ENCODE measurements around the gene AHSA1. TPM values are rescaled to one million over a fixed set of nuclear protein-coding genes. Genes with fewer than 3 reads are reported as not detected.
A peak's percentile ranks its signal among the peaks of the same experiment; 100 is the strongest.

Gene AHSA1
- polyA plus RNA-seq, 2 donors: 75.4 to 97.4 TPM

- 98 to 99% methylated on average over 3 of the region's 3 CpGs for WGBS, 2 donors
- no peaks in the 10 kb centered on the region for H3K27me3 ChIP-seq (ENCODE audit: control insufficient read depth in 1 of 2, insufficient read depth in 2 of 2, low read length in 2 of 2)
- no peaks in the 10 kb centered on the region for H3K4me1 ChIP-seq (ENCODE audit: control insufficient read depth in 2 of 2, insufficient read depth in 2 of 2, low read length in 1 of 2)
- no peak overlapping the region for H3K27ac ChIP-seq (ENCODE audit: low read depth in 2 of 2, low read length in 1 of 2)
- H3K4me3 ChIP-seq (ENCODE audit: low read depth in 1 of 2, low read length in 2 of 2): no peak overlapping the region
- no peaks in the 10 kb centered on the region for H3K9me3 ChIP-seq (ENCODE audit: control insufficient read depth in 2 of 2, insufficient read depth in 1 of 2, low read depth in 1 of 2, low read length in 1 of 2)
- peaks cover 0 to 4% of the 10 kb centered on the region in 2 donors for H3K36me3 ChIP-seq (ENCODE audit: control insufficient read depth in 2 of 2, insufficient read depth in 2 of 2, low read length in 1 of 2)
Measured at GRCh38 chr14:77436042-77436441, 21.9 kb upstream of the AHSA1 start.

DNA sequence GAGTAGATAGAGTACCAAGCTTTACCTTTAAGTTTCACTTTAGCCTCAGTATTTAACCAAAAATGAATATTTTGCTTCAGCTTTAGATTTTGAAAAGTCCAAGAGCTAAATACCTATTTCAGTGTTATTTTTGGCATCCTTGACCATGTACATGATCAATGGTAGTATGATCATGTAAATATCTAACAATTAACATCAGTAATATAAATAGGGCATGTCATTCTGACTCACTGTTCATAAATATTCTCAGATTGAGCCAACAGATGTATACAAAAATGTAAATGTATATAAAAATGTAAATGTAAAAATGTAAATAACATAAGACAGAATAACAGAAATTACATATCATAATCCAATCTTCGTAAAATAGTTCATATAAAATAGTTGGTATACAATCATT lies 19.3 kb upstream of the AHSA1 start:
- no peaks in the 10 kb centered on the region for H3K27me3 ChIP-seq (ENCODE audit: control insufficient read depth in 1 of 2, insufficient read depth in 2 of 2, low read length in 2 of 2)
- peaks cover 14 to 17% of the 10 kb centered on the region in 2 donors for H3K36me3 ChIP-seq (ENCODE audit: control insufficient read depth in 2 of 2, insufficient read depth in 2 of 2, low read length in 1 of 2)
- H3K27ac ChIP-seq (ENCODE audit: low read depth in 2 of 2, low read length in 1 of 2): no peak overlapping the region
- H3K4me3 ChIP-seq (ENCODE audit: low read depth in 1 of 2, low read length in 2 of 2): no peak overlapping the region
- H3K9me3 ChIP-seq (ENCODE audit: control insufficient read depth in 2 of 2, insufficient read depth in 1 of 2, low read depth in 1 of 2, low read length in 1 of 2): no peaks in the 10 kb centered on the region
- WGBS, 2 donors: 93 to 96% methylated on average over 1 of the region's 1 CpG
- H3K4me1 ChIP-seq (ENCODE audit: control insufficient read depth in 2 of 2, insufficient read depth in 2 of 2, low read length in 1 of 2): no peaks in the 10 kb centered on the region

- H3K27ac ChIP-seq (ENCODE audit: low read depth in 2 of 2, low read length in 1 of 2): no peak overlapping the region
- peaks cover 14 to 18% of the 10 kb centered on the region in 2 donors for H3K36me3 ChIP-seq (ENCODE audit: control insufficient read depth in 2 of 2, insufficient read depth in 2 of 2, low read length in 1 of 2)
- WGBS, 2 donors: 92 to 95% methylated on average over 4 of the region's 4 CpGs
- no peak overlapping the region for H3K4me3 ChIP-seq (ENCODE audit: low read depth in 1 of 2, low read length in 2 of 2)
- H3K9me3 ChIP-seq (ENCODE audit: control insufficient read depth in 2 of 2, insufficient read depth in 1 of 2, low read depth in 1 of 2, low read length in 1 of 2): no peaks in the 10 kb centered on the region
- no peaks in the 10 kb centered on the region for H3K27me3 ChIP-seq (ENCODE audit: control insufficient read depth in 1 of 2, insufficient read depth in 2 of 2, low read length in 2 of 2)
- no peaks in the 10 kb centered on the region for H3K4me1 ChIP-seq (ENCODE audit: control insufficient read depth in 2 of 2, insufficient read depth in 2 of 2, low read length in 1 of 2)
Measured at GRCh38 chr14:77439861-77440260, 18.0 kb upstream of the AHSA1 start.

- H3K4me1 ChIP-seq (ENCODE audit: control insufficient read depth in 2 of 2, insufficient read depth in 2 of 2, low read length in 1 of 2): no peaks in the 10 kb centered on the region
- H3K36me3 ChIP-seq (ENCODE audit: control insufficient read depth in 2 of 2, insufficient read depth in 2 of 2, low read length in 1 of 2): peaks cover 12 to 18% of the 10 kb centered on the region in 2 donors
- H3K4me3 ChIP-seq (ENCODE audit: low read depth in 1 of 2, low read length in 2 of 2): no peak overlapping the region
- H3K27me3 ChIP-seq (ENCODE audit: control insufficient read depth in 1 of 2, insufficient read depth in 2 of 2, low read length in 2 of 2): no peaks in the 10 kb centered on the region
- WGBS, 2 donors: 95 to 96% methylated on average over 2 of the region's 2 CpGs
- no peak overlapping the region for H3K27ac ChIP-seq (ENCODE audit: low read depth in 2 of 2, low read length in 1 of 2)
- H3K9me3 ChIP-seq (ENCODE audit: control insufficient read depth in 2 of 2, insufficient read depth in 1 of 2, low read depth in 1 of 2, low read length in 1 of 2): no peaks in the 10 kb centered on the region
Measured at GRCh38 chr14:77442196-77442595, 15.7 kb upstream of the AHSA1 start.

DNA sequence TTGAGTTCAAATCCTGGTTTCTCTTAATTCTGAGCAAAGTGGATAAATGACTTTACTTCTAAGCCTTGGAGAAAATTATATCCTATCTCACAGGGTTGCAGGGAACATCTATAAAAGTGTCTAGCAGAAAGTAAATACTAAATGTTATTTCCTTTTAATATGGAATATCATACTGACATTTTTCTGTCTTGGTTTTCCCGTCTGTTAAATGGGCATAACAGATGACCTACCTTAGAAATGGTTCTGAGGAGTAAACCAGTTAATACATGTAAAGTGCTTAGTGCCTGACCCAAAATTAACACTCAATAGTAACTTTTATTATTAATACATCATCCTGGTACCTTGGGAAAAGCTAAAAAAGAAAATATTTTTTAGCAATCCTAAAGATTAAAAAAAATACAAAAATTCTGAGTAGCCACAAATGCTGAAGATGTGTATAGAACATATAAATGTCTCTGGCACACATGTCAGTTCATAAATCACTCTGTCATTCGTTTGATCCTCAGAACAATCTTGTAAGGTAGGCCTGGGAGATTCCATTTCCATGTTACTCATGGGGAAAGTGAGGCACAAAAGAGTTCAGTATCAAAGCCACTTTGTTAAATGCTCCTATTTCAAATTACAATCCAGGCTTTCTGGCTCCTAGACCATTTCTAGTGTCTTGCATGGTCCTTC lies 1.8 kb upstream of the AHSA1 start:
- 64 to 66% methylated on average over 2 of the region's 2 CpGs for WGBS, 2 donors
- no peak overlapping the region for H3K27ac ChIP-seq (ENCODE audit: low read depth in 2 of 2, low read length in 1 of 2)
- H3K4me3 ChIP-seq (ENCODE audit: low read depth in 1 of 2, low read length in 2 of 2): peak overlapping the region in 1 of 2 donors; percentile 98
- H3K36me3 ChIP-seq (ENCODE audit: control insufficient read depth in 2 of 2, insufficient read depth in 2 of 2, low read length in 1 of 2): peaks cover 0 to 8% of the 10 kb centered on the region in 2 donors
- no peaks in the 10 kb centered on the region for H3K27me3 ChIP-seq (ENCODE audit: control insufficient read depth in 1 of 2, insufficient read depth in 2 of 2, low read length in 2 of 2)
- H3K9me3 ChIP-seq (ENCODE audit: control insufficient read depth in 2 of 2, insufficient read depth in 1 of 2, low read depth in 1 of 2, low read length in 1 of 2): no peaks in the 10 kb centered on the region
- peaks cover 0 to 2% of the 10 kb centered on the region in 2 donors for H3K4me1 ChIP-seq (ENCODE audit: control insufficient read depth in 2 of 2, insufficient read depth in 2 of 2, low read length in 1 of 2)

DNA sequence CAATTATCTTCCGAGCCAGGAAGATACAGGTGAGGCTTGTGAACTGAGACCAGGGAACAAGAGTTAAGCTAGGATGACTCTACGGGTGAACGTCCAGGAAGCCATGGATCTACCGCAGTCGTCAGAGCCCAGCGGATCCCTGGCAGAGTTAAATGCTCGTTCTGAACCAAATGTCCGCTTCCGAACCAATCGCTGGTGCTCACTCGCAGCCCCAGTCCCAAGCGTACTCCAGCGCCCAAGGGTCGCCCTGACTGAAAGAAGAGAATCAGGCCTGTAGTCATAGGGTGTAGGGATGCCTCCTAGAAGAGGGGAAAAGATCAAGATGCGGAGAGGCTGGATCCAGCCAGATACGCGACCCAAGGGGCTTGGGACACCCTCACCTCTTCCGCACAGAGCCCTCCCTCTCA lies 775 bp upstream of the AHSA1 start:
- H3K27me3 ChIP-seq (ENCODE audit: control insufficient read depth in 1 of 2, insufficient read depth in 2 of 2, low read length in 2 of 2): no peaks in the 10 kb centered on the region
- peaks cover 4 to 14% of the 10 kb centered on the region in 2 donors for H3K36me3 ChIP-seq (ENCODE audit: control insufficient read depth in 2 of 2, insufficient read depth in 2 of 2, low read length in 1 of 2)
- 0% methylated on average over 18 of the region's 18 CpGs for WGBS, 2 donors
- no peaks in the 10 kb centered on the region for H3K9me3 ChIP-seq (ENCODE audit: control insufficient read depth in 2 of 2, insufficient read depth in 1 of 2, low read depth in 1 of 2, low read length in 1 of 2)
- peak overlapping the region; percentile 75 to 83 for H3K27ac ChIP-seq (ENCODE audit: low read depth in 2 of 2, low read length in 1 of 2)
- H3K4me3 ChIP-seq (ENCODE audit: low read depth in 1 of 2, low read length in 2 of 2): peak overlapping the region; percentile 84 to 98
- peaks cover 0 to 2% of the 10 kb centered on the region in 2 donors for H3K4me1 ChIP-seq (ENCODE audit: control insufficient read depth in 2 of 2, insufficient read depth in 2 of 2, low read length in 1 of 2)

- Histone ChIP-seq H3K27me3 (ENCODE audit: control insufficient read depth in 1 of 2, insufficient read depth in 2 of 2, low read length in 2 of 2) (no peaks in the 10 kb centered on the region), H3K36me3 (ENCODE audit: control insufficient read depth in 2 of 2, insufficient read depth in 2 of 2, low read length in 1 of 2) (peaks cover 11 to 19% of the 10 kb centered on the region in 2 donors), H3K4me1 (ENCODE audit: control insufficient read depth in 2 of 2, insufficient read depth in 2 of 2, low read length in 1 of 2) (peaks cover 0 to 2% of the 10 kb centered on the region in 2 donors), H3K4me3 (ENCODE audit: low read depth in 1 of 2, low read length in 2 of 2) (peak overlapping the region; percentile 84 to 98), H3K9me3 (ENCODE audit: control insufficient read depth in 2 of 2, insufficient read depth in 1 of 2, low read depth in 1 of 2, low read length in 1 of 2) (no peaks in the 10 kb centered on the region), H3K27ac (ENCODE audit: low read depth in 2 of 2, low read length in 1 of 2) (peak overlapping the region; percentile 87 to 96)
- 0 to 1% methylated on average over 29 of the region's 29 CpGs for WGBS, 2 donors
Measured at GRCh38 chr14:77458249-77458950, 507 bp downstream of the AHSA1 start.

DNA sequence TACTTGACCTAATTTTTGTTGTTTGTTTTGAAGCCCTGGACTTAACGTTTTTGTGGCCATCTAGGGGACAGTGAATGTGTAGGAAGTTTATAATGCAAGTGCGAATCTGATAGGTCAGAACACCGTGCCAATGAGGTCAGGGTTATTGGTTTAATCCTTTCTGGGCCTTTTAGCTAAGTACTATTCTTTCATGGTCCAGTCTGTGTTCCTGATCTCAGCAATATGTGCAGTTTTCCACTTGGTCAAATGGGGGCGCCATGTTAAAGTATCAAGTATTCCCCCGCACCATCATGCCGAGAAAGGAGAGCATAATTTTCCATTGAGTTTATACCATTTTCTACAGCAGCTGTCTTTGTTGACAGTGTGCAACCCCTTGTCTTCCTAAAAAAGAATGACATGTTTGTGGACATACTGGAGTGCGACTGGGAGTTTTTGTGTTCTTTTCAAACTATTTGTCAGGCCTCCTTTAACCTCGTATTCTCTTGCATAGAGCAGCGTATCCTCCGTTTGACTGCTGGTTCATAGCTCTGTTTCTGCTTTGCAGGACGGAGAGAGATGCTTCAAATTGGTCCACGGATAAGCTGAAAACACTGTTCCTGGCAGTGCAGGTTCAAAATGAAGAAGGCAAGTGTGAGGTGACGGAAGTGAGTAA lies 1.3 kb downstream of the AHSA1 start:
- Histone ChIP-seq H3K4me1 (ENCODE audit: control insufficient read depth in 2 of 2, insufficient read depth in 2 of 2, low read length in 1 of 2) (peaks cover 0 to 2% of the 10 kb centered on the region in 2 donors), H3K36me3 (ENCODE audit: control insufficient read depth in 2 of 2, insufficient read depth in 2 of 2, low read length in 1 of 2) (peaks cover 11 to 25% of the 10 kb centered on the region in 2 donors), H3K27me3 (ENCODE audit: control insufficient read depth in 1 of 2, insufficient read depth in 2 of 2, low read length in 2 of 2) (no peaks in the 10 kb centered on the region), H3K9me3 (ENCODE audit: control insufficient read depth in 2 of 2, insufficient read depth in 1 of 2, low read depth in 1 of 2, low read length in 1 of 2) (no peaks in the 10 kb centered on the region), H3K4me3 (ENCODE audit: low read depth in 1 of 2, low read length in 2 of 2) (peak overlapping the region; percentile 1 to 98), H3K27ac (ENCODE audit: low read depth in 2 of 2, low read length in 1 of 2) (no peak overlapping the region)
- WGBS, 2 donors: 29 to 32% methylated on average over 13 of the region's 13 CpGs

DNA sequence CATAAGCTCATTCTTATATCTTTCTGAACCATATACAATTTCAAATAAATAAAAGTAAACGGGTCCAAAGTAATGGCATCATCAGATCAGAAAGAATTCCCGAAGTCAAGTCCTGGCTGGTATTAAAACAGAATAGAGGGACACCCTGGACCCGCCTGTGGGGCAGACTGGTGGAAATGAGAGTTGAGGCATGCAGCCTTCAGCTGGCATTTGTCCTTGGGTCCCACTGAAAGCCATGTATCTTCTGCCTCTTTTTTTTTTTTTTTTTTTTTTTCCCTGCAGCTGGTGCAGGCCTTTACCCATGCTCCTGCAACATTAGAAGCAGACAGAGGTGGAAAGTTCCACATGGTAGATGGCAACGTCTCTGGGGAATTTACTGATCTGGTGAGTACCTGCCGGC lies 9.9 kb downstream of the AHSA1 start:
- Histone ChIP-seq H3K27me3 (ENCODE audit: control insufficient read depth in 1 of 2, insufficient read depth in 2 of 2, low read length in 2 of 2) (no peaks in the 10 kb centered on the region), H3K27ac (ENCODE audit: low read depth in 2 of 2, low read length in 1 of 2) (no peak overlapping the region), H3K4me1 (ENCODE audit: control insufficient read depth in 2 of 2, insufficient read depth in 2 of 2, low read length in 1 of 2) (no peaks in the 10 kb centered on the region), H3K36me3 (ENCODE audit: control insufficient read depth in 2 of 2, insufficient read depth in 2 of 2, low read length in 1 of 2) (peaks cover 9 to 36% of the 10 kb centered on the region in 2 donors), H3K4me3 (ENCODE audit: low read depth in 1 of 2, low read length in 2 of 2) (no peak overlapping the region), H3K9me3 (ENCODE audit: control insufficient read depth in 2 of 2, insufficient read depth in 1 of 2, low read depth in 1 of 2, low read length in 1 of 2) (no peaks in the 10 kb centered on the region)
- WGBS, 2 donors: 64 to 73% methylated on average over 5 of the region's 5 CpGs

Data from esophagus (tissue), 2 donors.